ENCODE results near the gene NUPR2. TPM values are rescaled to one million over a fixed set of nuclear protein-coding genes. Genes with fewer than 3 reads are reported as not detected.
"Not testable (repeated sequence)": the region's sequence is repeated elsewhere in the genome, so short reads cannot be mapped to it uniquely, and the experiment has no call there.

The NUPR2 gene
- total and polyA plus RNA-seq, 12 donors, result 0.17 to 2.5 (median 1.6) TPM; not detected in 9

DNA sequence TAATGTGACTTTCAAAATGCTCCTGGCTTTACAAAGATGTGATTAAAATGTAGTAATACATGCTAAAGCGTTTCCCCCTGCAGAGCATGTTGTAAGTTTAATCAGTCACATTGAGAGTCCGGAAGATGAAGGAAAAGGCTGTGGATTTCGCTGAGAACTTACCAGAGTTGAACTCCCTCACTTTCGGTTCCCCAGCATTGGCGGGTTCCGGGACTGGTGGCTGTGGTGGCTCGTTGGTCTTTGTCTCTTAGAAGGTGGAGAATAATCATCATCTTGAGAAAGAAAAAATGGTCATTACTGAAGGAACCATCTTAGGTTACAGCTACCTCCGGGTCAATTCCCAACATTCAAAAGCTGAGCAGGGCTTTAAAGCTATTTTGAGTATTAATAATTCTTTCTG, 9.6 kb upstream of the NUPR2 start:
- intact Hi-C loops (cut with DNase I), result no loop called here
- no peak overlapping the region for H3K4me3 ChIP-seq
- peaks cover 0 to 14% of the 10 kb centered on the region in 2 donors for H3K4me1 ChIP-seq (replicated peaks in 1 of 2)
- 81 to 92% (median 85%) methylated on average over 8 of the region's 8 CpGs for WGBS, 4 donors
- no peaks in the 10 kb centered on the region for H3K9me3 ChIP-seq (replicated peaks in 1 of 3)
- H3K36me3 ChIP-seq (replicated peaks in 1 of 2), result no peaks in the 10 kb centered on the region
- H3K27me3 ChIP-seq, result no peaks in the 10 kb centered on the region
- no peak for DNase-seq
- TF ChIP-seq, protein P1, sequence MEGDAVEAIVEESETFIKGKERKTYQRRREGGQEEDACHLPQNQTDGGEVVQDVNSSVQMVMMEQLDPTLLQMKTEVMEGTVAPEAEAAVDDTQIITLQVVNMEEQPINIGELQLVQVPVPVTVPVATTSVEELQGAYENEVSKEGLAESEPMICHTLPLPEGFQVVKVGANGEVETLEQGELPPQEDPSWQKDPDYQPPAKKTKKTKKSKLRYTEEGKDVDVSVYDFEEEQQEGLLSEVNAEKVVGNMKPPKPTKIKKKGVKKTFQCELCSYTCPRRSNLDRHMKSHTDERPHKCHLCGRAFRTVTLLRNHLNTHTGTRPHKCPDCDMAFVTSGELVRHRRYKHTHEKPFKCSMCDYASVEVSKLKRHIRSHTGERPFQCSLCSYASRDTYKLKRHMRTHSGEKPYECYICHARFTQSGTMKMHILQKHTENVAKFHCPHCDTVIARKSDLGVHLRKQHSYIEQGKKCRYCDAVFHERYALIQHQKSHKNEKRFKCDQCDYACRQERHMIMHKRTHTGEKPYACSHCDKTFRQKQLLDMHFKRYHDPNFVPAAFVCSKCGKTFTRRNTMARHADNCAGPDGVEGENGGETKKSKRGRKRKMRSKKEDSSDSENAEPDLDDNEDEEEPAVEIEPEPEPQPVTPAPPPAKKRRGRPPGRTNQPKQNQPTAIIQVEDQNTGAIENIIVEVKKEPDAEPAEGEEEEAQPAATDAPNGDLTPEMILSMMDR (IDR thresholded peaks at IDR 0.05), result no peak
- no peak for TF ChIP-seq POLR2A (IDR thresholded peaks at IDR 0.05)
- peak overlapping the region in 1 of 5 donors; percentile 29 for H3K27ac ChIP-seq

- 75 to 91% (median 85%) methylated on average over 4 to 6 of the region's 6 CpGs for WGBS, 4 donors
- no peaks in the 10 kb centered on the region for H3K27me3 ChIP-seq
These were observed 8.8 kb upstream of the NUPR2 start for GRCh38 chr7:56124981-56125380.

DNA sequence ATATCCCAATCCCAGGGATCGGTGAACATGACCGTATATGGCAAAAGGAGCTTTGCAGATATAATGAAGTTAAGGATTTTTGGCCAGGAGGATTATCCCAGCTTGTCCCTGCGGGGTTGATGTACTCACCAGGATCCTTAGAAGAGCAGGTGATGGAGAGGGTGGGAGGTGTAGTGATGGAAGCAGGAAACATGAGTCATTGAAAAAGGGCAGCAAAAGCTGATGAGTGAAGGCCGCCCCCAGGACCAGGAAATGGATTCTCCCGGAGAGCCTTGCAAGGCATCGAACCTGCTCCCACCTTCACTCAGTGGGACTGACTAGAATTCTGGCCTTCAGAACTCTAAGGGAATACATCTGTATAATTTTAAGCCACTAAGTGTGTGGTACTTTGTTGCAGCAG, 5.2 kb upstream of the NUPR2 start:
- intact Hi-C loops (cut with DNase I), result no loop called here
- DNase-seq, result no peak
- Histone ChIP-seq H3K9me3 (replicated peaks in 1 of 3) (no peaks in the 10 kb centered on the region), H3K36me3 (replicated peaks in 1 of 2) (no peaks in the 10 kb centered on the region), H3K4me1 (replicated peaks in 1 of 2) (peaks cover 0 to 10% of the 10 kb centered on the region in 2 donors), H3K4me3 (no peak overlapping the region), H3K27ac (no peak overlapping the region), H3K27me3 (no peaks in the 10 kb centered on the region)
- TF ChIP-seq, protein P1 (IDR thresholded peaks at IDR 0.05), result no peak
- no peak for TF ChIP-seq POLR2A (IDR thresholded peaks at IDR 0.05)
- WGBS, 4 donors, result 83 to 87% (median 87%) methylated on average over 6 of the region's 6 CpGs

More at GRCh38 chr7:56124981-56125380, 8.8 kb upstream of the NUPR2 start:
- TF ChIP-seq POLR2A (IDR thresholded peaks at IDR 0.05), result no peak
- TF ChIP-seq, protein P1 (IDR thresholded peaks at IDR 0.05), result no peak
- Histone ChIP-seq H3K4me3 (no peak overlapping the region), H3K36me3 (replicated peaks in 1 of 2) (no peaks in the 10 kb centered on the region), H3K27ac (peak overlapping the region in 1 of 5 donors; percentile 29), H3K4me1 (replicated peaks in 1 of 2) (peaks cover 0 to 14% of the 10 kb centered on the region in 2 donors), H3K9me3 (replicated peaks in 1 of 3) (no peaks in the 10 kb centered on the region)
- DNase-seq, result no peak
- intact Hi-C loops (cut with DNase I), result no loop called here

GRCh38 chr7:56112244-56112643, 4.0 kb downstream of the NUPR2 start:
- intact Hi-C loops (cut with DNase I); H3K27ac ChIP-seq; H3K27me3 ChIP-seq; H3K4me3 ChIP-seq; H3K36me3 ChIP-seq (replicated peaks in 1 of 2); DNase-seq; H3K9me3 ChIP-seq (replicated peaks in 1 of 3): not testable (repeated sequence)
- peaks cover 16% of the 10 kb centered on the region in 2 donors for H3K4me1 ChIP-seq (replicated peaks in 1 of 2)
- 87 to 95% (median 89%) methylated on average over 3 of the region's 3 CpGs for WGBS, 4 donors

GRCh38 chr7:56110611-56111010, 5.6 kb downstream of the NUPR2 start:
- Histone ChIP-seq H3K27me3 (no peaks in the 10 kb centered on the region), H3K4me3 (no peak overlapping the region), H3K9me3 (replicated peaks in 1 of 3) (no peaks in the 10 kb centered on the region), H3K4me1 (replicated peaks in 1 of 2) (peaks cover 16 to 21% of the 10 kb centered on the region in 2 donors), H3K27ac (no peak overlapping the region), H3K36me3 (replicated peaks in 1 of 2) (no peaks in the 10 kb centered on the region)
- no peak for TF ChIP-seq POLR2A (IDR thresholded peaks at IDR 0.05)
- TF ChIP-seq, protein P1 (IDR thresholded peaks at IDR 0.05), result no peak
- no peak for DNase-seq
- WGBS, 4 donors, result 80 to 92% (median 88%) methylated on average over 1 of the region's 1 CpG
- intact Hi-C loops (cut with DNase I), result no loop called here

Data from adrenal gland (tissue), 12 donors.